ENCODE data around the gene SMIM38. TPM values are rescaled to one million over a fixed set of nuclear protein-coding genes. Genes with fewer than 3 reads are reported as not detected.

The SMIM38 gene
- total and polyA plus RNA-seq, 2 donors (not counting 1 experiment from before 2014, with no cell fraction given), result 1.2 to 1.6 TPM

DNA sequence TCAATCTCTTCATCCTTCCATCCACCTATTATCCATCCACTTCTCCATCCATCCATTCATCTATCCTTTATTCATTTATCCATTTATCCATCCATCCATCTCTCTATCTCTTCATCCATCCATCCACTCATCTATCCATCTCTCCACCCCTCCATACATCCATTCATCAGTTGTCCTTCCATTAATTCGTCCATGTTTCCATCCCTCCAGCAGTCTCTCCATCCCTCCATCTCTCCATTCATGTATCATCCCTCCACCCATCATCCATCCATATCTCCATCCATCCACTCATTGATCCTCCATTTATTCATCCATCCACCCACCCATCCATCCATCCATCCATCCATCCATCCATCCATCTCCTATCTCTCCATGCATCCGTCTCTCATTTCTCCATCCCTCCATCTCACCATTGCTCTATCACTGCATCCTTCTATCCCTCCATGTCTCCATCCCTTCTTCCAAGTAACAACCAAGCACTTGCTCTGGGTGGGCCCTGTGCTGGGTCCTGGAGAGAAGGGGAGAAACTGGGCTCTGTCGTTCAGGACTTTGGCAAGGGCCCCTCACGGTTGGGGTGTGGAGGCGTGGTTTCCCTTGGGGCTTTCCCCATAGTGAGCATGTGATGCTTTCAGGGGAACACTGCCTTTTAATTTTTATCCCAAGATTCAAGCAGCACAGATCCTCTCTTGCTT is 43.3 kb downstream of the SMIM38 start:
- no peaks in the 10 kb centered on the region for H3K36me3 ChIP-seq (replicated peaks in 1 of 2; ENCODE audit: control extremely low read depth in 1 of 2, control insufficient read depth in 1 of 2, extremely low read depth in 1 of 2, insufficient read depth in 2 of 2, low read length in 1 of 2)
- no peaks in the 10 kb centered on the region for H3K79me2 ChIP-seq (ENCODE audit: control insufficient read depth, insufficient read depth, low read length)
- H3K4me2 ChIP-seq (replicated peaks; ENCODE audit: low read depth, low read length, poor library complexity, severe bottlenecking), result no peak overlapping the region
- intact Hi-C loops (cut with micrococcal nuclease), result no loop called here
- H3K9ac ChIP-seq (ENCODE audit: low read length), result no peak overlapping the region
- no peak overlapping the region for H3K27ac ChIP-seq (ENCODE audit: low read length in 2 of 2)
- H3K9me3 ChIP-seq (ENCODE audit: control extremely low read depth in 1 of 3, control insufficient read depth in 2 of 3, insufficient read depth in 1 of 3, low read length in 2 of 3), result peaks cover 0 to 6% (median 0%) of the 10 kb centered on the region in 3 donors
- ATAC-seq (ENCODE audit: low read depth), result no peak
- DNase-seq, result no peak
- CTCF ChIA-PET, result no interaction called here
- no peaks in the 10 kb centered on the region for H3K27me3 ChIP-seq (replicated peaks in 1 of 4; ENCODE audit: control extremely low read depth in 1 of 4, control insufficient read depth in 3 of 4, insufficient read depth in 4 of 4, low read length in 3 of 4)
- POLR2A ChIA-PET, result no interaction called here
- no peak overlapping the region for H3K4me3 ChIP-seq (ENCODE audit: control extremely low read depth in 1 of 5, extremely low read depth in 1 of 5, insufficient read depth in 1 of 5, low read depth in 2 of 5, low read length in 4 of 5)
- no peak for TF ChIP-seq EZH2 (IDR thresholded peaks at IDR 0.05; ENCODE audit: borderline replicate concordance, insufficient read depth, low read depth, low read length, poor library complexity, severe bottlenecking)
- TF ChIP-seq, protein P1, sequence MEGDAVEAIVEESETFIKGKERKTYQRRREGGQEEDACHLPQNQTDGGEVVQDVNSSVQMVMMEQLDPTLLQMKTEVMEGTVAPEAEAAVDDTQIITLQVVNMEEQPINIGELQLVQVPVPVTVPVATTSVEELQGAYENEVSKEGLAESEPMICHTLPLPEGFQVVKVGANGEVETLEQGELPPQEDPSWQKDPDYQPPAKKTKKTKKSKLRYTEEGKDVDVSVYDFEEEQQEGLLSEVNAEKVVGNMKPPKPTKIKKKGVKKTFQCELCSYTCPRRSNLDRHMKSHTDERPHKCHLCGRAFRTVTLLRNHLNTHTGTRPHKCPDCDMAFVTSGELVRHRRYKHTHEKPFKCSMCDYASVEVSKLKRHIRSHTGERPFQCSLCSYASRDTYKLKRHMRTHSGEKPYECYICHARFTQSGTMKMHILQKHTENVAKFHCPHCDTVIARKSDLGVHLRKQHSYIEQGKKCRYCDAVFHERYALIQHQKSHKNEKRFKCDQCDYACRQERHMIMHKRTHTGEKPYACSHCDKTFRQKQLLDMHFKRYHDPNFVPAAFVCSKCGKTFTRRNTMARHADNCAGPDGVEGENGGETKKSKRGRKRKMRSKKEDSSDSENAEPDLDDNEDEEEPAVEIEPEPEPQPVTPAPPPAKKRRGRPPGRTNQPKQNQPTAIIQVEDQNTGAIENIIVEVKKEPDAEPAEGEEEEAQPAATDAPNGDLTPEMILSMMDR (IDR thresholded peaks at IDR 0.05), result no peak
- Mint-ChIP-seq H3K4me1 (no peaks in the 10 kb centered on the region), H3K4me3 (no peak overlapping the region), H3K27ac (no peak overlapping the region), H3K9me3 (ENCODE audit: insufficient read depth) (peaks cover 6% of the 10 kb centered on the region), H3K27me3 (no peaks in the 10 kb centered on the region)
- H4K20me1 ChIP-seq (ENCODE audit: control insufficient read depth, insufficient read depth, low read length, poor library complexity, severe bottlenecking), result no peaks in the 10 kb centered on the region
- H3K4me1 ChIP-seq (ENCODE audit: control insufficient read depth in 2 of 2, insufficient read depth in 2 of 2, low read length in 2 of 2), result no peaks in the 10 kb centered on the region
- WGBS (ENCODE audit: insufficient coverage), result 100% methylated on average over 2 of the region's 5 CpGs
- H2AFZ ChIP-seq (ENCODE audit: insufficient read depth, low read depth, low read length, poor library complexity, severe bottlenecking), result no peak overlapping the region

DNA sequence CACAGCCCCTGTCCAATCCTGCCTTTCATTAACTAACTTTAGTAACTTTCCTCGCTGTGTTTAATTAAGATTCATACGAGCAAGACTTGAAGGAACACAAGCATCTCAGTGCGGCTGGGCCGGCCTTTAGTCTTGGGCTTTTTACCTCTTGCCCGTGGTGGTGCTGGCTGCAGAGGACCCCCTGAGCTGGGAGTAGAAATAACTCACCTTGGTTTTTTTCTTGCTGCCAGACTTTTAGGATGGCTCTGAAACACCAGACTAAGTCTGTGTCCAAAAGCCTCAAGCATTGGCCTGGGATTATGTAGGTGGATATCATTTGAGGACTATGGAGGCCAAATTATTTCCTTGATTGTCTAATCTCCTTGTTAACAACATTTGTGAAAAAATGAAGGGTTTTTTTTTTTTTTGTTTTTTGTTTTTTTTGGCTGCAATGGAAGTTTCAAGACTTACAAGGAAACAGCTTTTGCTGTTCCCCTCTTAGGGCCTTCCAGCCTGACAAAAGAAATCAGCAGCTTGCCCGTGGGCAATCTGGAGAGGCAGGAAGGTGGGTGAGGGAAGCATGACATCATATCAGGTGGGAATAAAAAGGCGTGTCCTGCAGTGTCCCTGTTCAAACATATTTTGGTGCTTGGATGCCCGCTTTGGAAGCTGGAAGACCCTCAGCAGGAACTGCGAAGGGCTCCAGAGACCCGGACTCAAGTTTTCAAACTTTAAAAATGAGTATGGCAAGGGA is 44.0 kb downstream of the SMIM38 start:
- Mint-ChIP-seq H3K4me1 (no peaks in the 10 kb centered on the region), H3K9me3 (ENCODE audit: insufficient read depth) (peaks cover under 1% of the 10 kb centered on the region), H3K27me3 (no peaks in the 10 kb centered on the region), H3K27ac (no peak overlapping the region), H3K4me3 (no peak overlapping the region)
- POLR2A ChIA-PET, result no interaction called here
- no peaks in the 10 kb centered on the region for H3K4me1 ChIP-seq (ENCODE audit: control insufficient read depth in 2 of 2, insufficient read depth in 2 of 2, low read length in 2 of 2)
- WGBS (ENCODE audit: insufficient coverage), result 93% methylated on average over 7 of the region's 10 CpGs
- TF ChIP-seq, protein P1 (IDR thresholded peaks at IDR 0.05), result no peak
- TF ChIP-seq EZH2 (IDR thresholded peaks at IDR 0.05; ENCODE audit: borderline replicate concordance, insufficient read depth, low read depth, low read length, poor library complexity, severe bottlenecking), result no peak
- H3K4me2 ChIP-seq (replicated peaks; ENCODE audit: low read depth, low read length, poor library complexity, severe bottlenecking), result no peak overlapping the region
- CTCF ChIA-PET, result no interaction called here
- DNase-seq, result no peak
- no peak overlapping the region for H3K27ac ChIP-seq (ENCODE audit: low read length in 2 of 2)
- no peaks in the 10 kb centered on the region for H3K27me3 ChIP-seq (replicated peaks in 1 of 4; ENCODE audit: control extremely low read depth in 1 of 4, control insufficient read depth in 3 of 4, insufficient read depth in 4 of 4, low read length in 3 of 4)
- ATAC-seq (ENCODE audit: low read depth), result no peak
- no peak overlapping the region for H2AFZ ChIP-seq (ENCODE audit: insufficient read depth, low read depth, low read length, poor library complexity, severe bottlenecking)
- no peaks in the 10 kb centered on the region for H3K79me2 ChIP-seq (ENCODE audit: control insufficient read depth, insufficient read depth, low read length)
- H4K20me1 ChIP-seq (ENCODE audit: control insufficient read depth, insufficient read depth, low read length, poor library complexity, severe bottlenecking), result no peaks in the 10 kb centered on the region
- H3K9me3 ChIP-seq (ENCODE audit: control extremely low read depth in 1 of 3, control insufficient read depth in 2 of 3, insufficient read depth in 1 of 3, low read length in 2 of 3), result peaks cover 0 to 6% (median 0%) of the 10 kb centered on the region in 3 donors
- no peaks in the 10 kb centered on the region for H3K36me3 ChIP-seq (replicated peaks in 1 of 2; ENCODE audit: control extremely low read depth in 1 of 2, control insufficient read depth in 1 of 2, extremely low read depth in 1 of 2, insufficient read depth in 2 of 2, low read length in 1 of 2)
- intact Hi-C loops (cut with micrococcal nuclease), result no loop called here
- H3K4me3 ChIP-seq (ENCODE audit: control extremely low read depth in 1 of 5, extremely low read depth in 1 of 5, insufficient read depth in 1 of 5, low read depth in 2 of 5, low read length in 4 of 5), result no peak overlapping the region
- H3K9ac ChIP-seq (ENCODE audit: low read length), result no peak overlapping the region

All from B cell (primary cell).